Mammary epithelial cell (primary cell): ENCODE measurements around the gene CEP68.

Source experiments
- EZH2 ChIP-seq: IDR thresholded peaks from 2 replicates; pipeline ENCODE4 v1.6.1; 2012; ENCODE audit warnings: low read length, inconsistent platforms, borderline replicate concordance
- TF ChIP-seq, protein P1 (sequence below), 2 donors: IDR thresholded peaks in 1 of 2; conservative IDR thresholded peaks in 1 of 2; 2 replicates each; pipeline ENCODE4 v1.5.1; 2011 to 2012; ENCODE audit warnings: inconsistent platforms in 2 of 2, low read length in 2 of 2, mild to moderate bottlenecking in 2 of 2, control low read depth in 1 of 2, low read depth in 1 of 2; ENCODE audit not compliant: insufficient read depth in 1 of 2; ENCODE audit errors: extremely low read depth in 1 of 2

DNA sequence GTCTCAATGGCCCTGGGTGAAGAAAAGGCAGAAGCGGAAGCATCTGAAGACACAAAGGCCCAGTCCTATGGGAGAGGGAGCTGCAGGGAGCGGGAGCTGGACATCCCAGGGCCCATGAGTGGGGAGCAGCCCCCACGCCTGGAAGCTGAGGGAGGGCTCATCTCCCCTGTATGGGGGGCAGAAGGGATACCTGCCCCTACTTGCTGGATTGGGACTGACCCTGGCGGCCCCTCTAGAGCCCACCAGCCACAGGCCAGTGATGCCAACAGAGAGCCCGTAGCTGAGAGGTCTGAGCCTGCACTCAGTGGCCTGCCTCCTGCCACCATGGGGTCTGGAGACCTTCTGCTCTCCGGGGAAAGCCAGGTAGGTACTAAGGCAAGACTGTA is 13.2 kb downstream of the CEP68 start:
- no peak for TF ChIP-seq EZH2
- TF ChIP-seq, protein P1, sequence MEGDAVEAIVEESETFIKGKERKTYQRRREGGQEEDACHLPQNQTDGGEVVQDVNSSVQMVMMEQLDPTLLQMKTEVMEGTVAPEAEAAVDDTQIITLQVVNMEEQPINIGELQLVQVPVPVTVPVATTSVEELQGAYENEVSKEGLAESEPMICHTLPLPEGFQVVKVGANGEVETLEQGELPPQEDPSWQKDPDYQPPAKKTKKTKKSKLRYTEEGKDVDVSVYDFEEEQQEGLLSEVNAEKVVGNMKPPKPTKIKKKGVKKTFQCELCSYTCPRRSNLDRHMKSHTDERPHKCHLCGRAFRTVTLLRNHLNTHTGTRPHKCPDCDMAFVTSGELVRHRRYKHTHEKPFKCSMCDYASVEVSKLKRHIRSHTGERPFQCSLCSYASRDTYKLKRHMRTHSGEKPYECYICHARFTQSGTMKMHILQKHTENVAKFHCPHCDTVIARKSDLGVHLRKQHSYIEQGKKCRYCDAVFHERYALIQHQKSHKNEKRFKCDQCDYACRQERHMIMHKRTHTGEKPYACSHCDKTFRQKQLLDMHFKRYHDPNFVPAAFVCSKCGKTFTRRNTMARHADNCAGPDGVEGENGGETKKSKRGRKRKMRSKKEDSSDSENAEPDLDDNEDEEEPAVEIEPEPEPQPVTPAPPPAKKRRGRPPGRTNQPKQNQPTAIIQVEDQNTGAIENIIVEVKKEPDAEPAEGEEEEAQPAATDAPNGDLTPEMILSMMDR (conservative IDR thresholded peaks at IDR 0.05 in 1 of 2, IDR thresholded peaks at IDR 0.05 in 1 of 2; ENCODE audit: extremely low read depth in 1 of 2, insufficient read depth in 1 of 2, low read depth in 1 of 2, low read length in 2 of 2) = no peak
